ENCODE data around the gene MORF4L1. TPM values are rescaled to one million over a fixed set of nuclear protein-coding genes. Genes with fewer than 3 reads are reported as not detected.

MORF4L1 gene
- total and polyA plus RNA-seq, 2 donors (not counting 1 experiment from before 2014, with no cell fraction given): 268 to 710 TPM

- H3K4me2 ChIP-seq (ENCODE audit: extremely low read depth, insufficient read depth, low read length): no peak overlapping the region
- no peak overlapping the region for H3K4me3 ChIP-seq (replicated peaks in 1 of 4; ENCODE audit: control extremely low read depth in 1 of 4, insufficient read depth in 1 of 4, low read depth in 3 of 4, low read length in 4 of 4)
- H3K27ac ChIP-seq (ENCODE audit: insufficient read depth, low read length): no peak overlapping the region
- no peak for DNase-seq (ENCODE audit: low read depth in 2 of 2)
- no peaks in the 10 kb centered on the region for H3K9me3 ChIP-seq (ENCODE audit: control insufficient read depth, insufficient read depth, low read depth, low read length)
- no peak overlapping the region for H3K9ac ChIP-seq (ENCODE audit: insufficient read depth, low read length)
- H3K79me2 ChIP-seq (ENCODE audit: control insufficient read depth, insufficient read depth, low read length): no peaks in the 10 kb centered on the region
- H2AFZ ChIP-seq (ENCODE audit: low read length): no peak overlapping the region
- no peaks in the 10 kb centered on the region for H3K27me3 ChIP-seq (ENCODE audit: control insufficient read depth, insufficient read depth, low read length)
- H3K4me1 ChIP-seq (ENCODE audit: control insufficient read depth, extremely low read depth, insufficient read depth, low read length): peaks cover 12% of the 10 kb centered on the region
- no peaks in the 10 kb centered on the region for H3K36me3 ChIP-seq (ENCODE audit: control insufficient read depth, insufficient read depth, low read length)
- no peaks in the 10 kb centered on the region for H4K20me1 ChIP-seq (ENCODE audit: control insufficient read depth, extremely low read depth, insufficient read depth, low read length)
- no peak for TF ChIP-seq EZH2 (IDR thresholded peaks at IDR 0.05; ENCODE audit: low read length, missing control alignments)
- no peak for TF ChIP-seq CTCF (conservative IDR thresholded peaks at IDR 0.05 in 1 of 2, IDR thresholded peaks at IDR 0.05 in 1 of 2; ENCODE audit: low read depth in 1 of 2, low read length in 2 of 2)
Observed at GRCh38 chr15:78931439-78932257, 59.0 kb downstream of the MORF4L1 start.

GRCh38 chr15:78932258-78932808 lies 59.6 kb downstream of the MORF4L1 start:
- Histone ChIP-seq H2AFZ (ENCODE audit: low read length) (no peak overlapping the region), H4K20me1 (ENCODE audit: control insufficient read depth, extremely low read depth, insufficient read depth, low read length) (no peaks in the 10 kb centered on the region), H3K4me3 (replicated peaks in 1 of 4; ENCODE audit: control extremely low read depth in 1 of 4, insufficient read depth in 1 of 4, low read depth in 3 of 4, low read length in 4 of 4) (no peak overlapping the region)

More at GRCh38 chr15:78932258-78932808, 59.6 kb downstream of the MORF4L1 start:
- no peak overlapping the region for H3K9ac ChIP-seq (ENCODE audit: insufficient read depth, low read length)
- TF ChIP-seq EZH2 (IDR thresholded peaks at IDR 0.05; ENCODE audit: low read length, missing control alignments): no peak
- TF ChIP-seq CTCF (conservative IDR thresholded peaks at IDR 0.05 in 1 of 2, IDR thresholded peaks at IDR 0.05 in 1 of 2; ENCODE audit: low read depth in 1 of 2, low read length in 2 of 2): no peak
- H3K27me3 ChIP-seq (ENCODE audit: control insufficient read depth, insufficient read depth, low read length): no peaks in the 10 kb centered on the region
- no peak overlapping the region for H3K27ac ChIP-seq (ENCODE audit: insufficient read depth, low read length)
- H3K79me2 ChIP-seq (ENCODE audit: control insufficient read depth, insufficient read depth, low read length): no peaks in the 10 kb centered on the region
- H3K4me2 ChIP-seq (ENCODE audit: extremely low read depth, insufficient read depth, low read length): no peak overlapping the region
- no peaks in the 10 kb centered on the region for H3K9me3 ChIP-seq (ENCODE audit: control insufficient read depth, insufficient read depth, low read depth, low read length)
- no peak for DNase-seq (ENCODE audit: low read depth in 2 of 2)
- peaks cover 12% of the 10 kb centered on the region for H3K4me1 ChIP-seq (ENCODE audit: control insufficient read depth, extremely low read depth, insufficient read depth, low read length)
- no peaks in the 10 kb centered on the region for H3K36me3 ChIP-seq (ENCODE audit: control insufficient read depth, insufficient read depth, low read length)
